BLaER1 treated with 17β-estradiol and CSF1 and Interleukin-3, amounts not matched to agents 10 nM and 100 nM (cell line): ENCODE measurements around the gene ST6GAL2.

Experiments used
- H3K27ac ChIP-seq, 11 experiments: shearing (Covaris generic); formaldehyde crosslinking; 2 replicates each; pipeline ENCODE4 v1.8.1; 2022
- H3K27me3 ChIP-seq, 11 experiments: shearing (Covaris generic); formaldehyde crosslinking; 2 replicates each; pipeline ENCODE4 v1.8.1; 2022
- H3K36me3 ChIP-seq, 11 experiments: shearing (Covaris generic); formaldehyde crosslinking; 2 replicates each; pipeline ENCODE4 v1.8.1; 2022
- H3K4me1 ChIP-seq, 10 experiments: shearing (Covaris generic); formaldehyde crosslinking; 2 replicates each; pipeline ENCODE4 v1.8.1; 2022
- H3K4me2 ChIP-seq, 11 experiments: shearing (Covaris generic); formaldehyde crosslinking; 2 replicates each; pipeline ENCODE4 v1.8.1; 2022
- H3K4me3 ChIP-seq, 10 experiments: shearing (Covaris generic); formaldehyde crosslinking; 2 replicates each; pipeline ENCODE4 v1.8.1; 2022
- H3K9ac ChIP-seq, 11 experiments: shearing (Covaris generic); formaldehyde crosslinking; 2 replicates each; pipeline ENCODE4 v1.8.1; 2022
- H3K9me3 ChIP-seq, 11 experiments: shearing (Covaris generic); formaldehyde crosslinking; replicated peaks in 1 of 11; 2 replicates each; pipeline ENCODE4 v1.8.1; 2022
- H4K20me1 ChIP-seq, 11 experiments: shearing (Covaris generic); formaldehyde crosslinking; 2 replicates each; pipeline ENCODE4 v1.8.1; 2022
- Cebpa-rat ChIP-seq, 11 experiments: shearing (Covaris generic); IDR thresholded peaks; 2 replicates each; pipeline ENCODE4 v1.8.1; 2022

ST6GAL2 gene

DNA sequence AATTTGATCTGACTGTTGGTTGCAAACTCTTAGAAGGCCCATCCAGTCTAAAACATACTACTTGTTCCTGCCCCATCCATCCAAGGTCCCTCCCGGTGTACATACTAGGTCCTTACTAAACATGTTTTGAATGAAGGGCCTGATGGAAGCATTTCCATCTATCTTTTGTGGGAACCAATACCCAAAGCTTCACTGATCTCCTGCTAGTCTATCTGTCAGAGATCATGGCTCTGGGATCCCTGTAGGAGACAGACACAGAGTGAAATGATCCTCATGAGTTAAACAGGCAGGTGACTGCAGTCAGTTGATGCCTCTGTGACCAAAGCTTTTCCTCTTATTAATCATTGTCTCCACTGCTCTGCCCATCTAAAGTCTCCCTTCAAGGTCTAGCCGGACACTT is 115.0 kb downstream of the ST6GAL2 start:
- Histone ChIP-seq H3K36me3 (no peaks in the 10 kb centered on the region), H3K4me3 (no peak overlapping the region), H4K20me1 (no peaks in the 10 kb centered on the region), H3K9me3 (no peaks in the 10 kb centered on the region), H3K27me3 (no peaks in the 10 kb centered on the region), H3K27ac (no peak overlapping the region), H3K4me2 (no peak overlapping the region), H3K9ac (no peak overlapping the region), H3K4me1 (peaks cover 0 to 15% (median 10%) of the 10 kb centered on the region in 10 experiments; a peak in 12 of 20 replicates)
- no peak for TF ChIP-seq Cebpa-rat (IDR thresholded peaks at IDR 0.05)

DNA sequence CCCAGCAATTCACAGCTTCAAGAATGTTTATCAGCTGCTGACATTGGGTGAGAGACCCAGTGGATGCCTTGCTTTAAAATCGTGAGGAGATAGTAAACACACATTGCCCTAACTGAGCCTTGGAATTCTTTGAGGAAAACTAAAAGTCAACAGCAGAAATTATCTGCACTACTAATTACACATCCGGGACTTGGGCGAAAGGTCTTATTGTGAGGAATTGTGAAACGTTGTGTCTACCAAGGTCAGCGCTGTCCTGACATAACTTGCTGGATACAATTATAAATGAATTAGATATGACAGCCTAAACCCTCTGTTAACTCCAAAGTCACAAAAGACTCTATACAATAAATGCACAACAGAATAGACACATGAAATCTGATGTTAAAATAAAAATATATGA is 121.4 kb downstream of the ST6GAL2 start:
- Histone ChIP-seq H3K4me1 (peaks cover 0 to 15% (median 10%) of the 10 kb centered on the region in 10 experiments; a peak in 12 of 20 replicates), H3K27ac (no peak overlapping the region), H3K27me3 (no peaks in the 10 kb centered on the region), H3K36me3 (no peaks in the 10 kb centered on the region), H3K9ac (no peak overlapping the region), H3K9me3 (peaks cover 0 to 8% (median 0%) of the 10 kb centered on the region in 11 experiments; a peak in 1 of 22 replicates), H3K4me3 (no peak overlapping the region), H4K20me1 (no peaks in the 10 kb centered on the region), H3K4me2 (no peak overlapping the region)
- TF ChIP-seq Cebpa-rat (IDR thresholded peaks at IDR 0.05), result no peak

DNA sequence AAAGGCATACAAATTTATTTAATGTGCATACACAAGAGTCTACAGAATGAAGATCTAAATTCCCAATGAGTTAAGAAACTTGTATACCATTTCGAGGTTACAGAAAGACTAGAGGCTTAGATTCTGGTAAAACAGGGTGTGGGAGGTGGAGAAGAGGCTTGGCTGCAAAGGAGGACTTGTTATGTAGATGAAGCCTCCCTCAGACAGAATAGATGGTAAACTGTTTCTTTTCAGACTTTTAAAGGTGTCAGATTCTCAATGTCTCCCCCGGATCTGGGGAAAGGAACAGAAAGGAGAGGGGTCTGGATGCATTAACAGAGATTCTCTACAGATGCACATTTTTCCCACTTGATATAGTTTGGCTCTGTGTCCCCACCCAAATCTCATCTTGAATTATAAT is 126.0 kb downstream of the ST6GAL2 start:
- Histone ChIP-seq H3K27ac (no peak overlapping the region), H4K20me1 (no peaks in the 10 kb centered on the region), H3K36me3 (no peaks in the 10 kb centered on the region), H3K4me2 (no peak overlapping the region), H3K9me3 (0 out of 22 replicates have a peak, but pooled peaks cover 0 to 4% (median 0%) of the 10 kb centered on the region in 11 experiments), H3K9ac (no peak overlapping the region), H3K4me1 (no peaks in the 10 kb centered on the region), H3K27me3 (no peaks in the 10 kb centered on the region), H3K4me3 (no peak overlapping the region)
- no peak for TF ChIP-seq Cebpa-rat (IDR thresholded peaks at IDR 0.05)

DNA sequence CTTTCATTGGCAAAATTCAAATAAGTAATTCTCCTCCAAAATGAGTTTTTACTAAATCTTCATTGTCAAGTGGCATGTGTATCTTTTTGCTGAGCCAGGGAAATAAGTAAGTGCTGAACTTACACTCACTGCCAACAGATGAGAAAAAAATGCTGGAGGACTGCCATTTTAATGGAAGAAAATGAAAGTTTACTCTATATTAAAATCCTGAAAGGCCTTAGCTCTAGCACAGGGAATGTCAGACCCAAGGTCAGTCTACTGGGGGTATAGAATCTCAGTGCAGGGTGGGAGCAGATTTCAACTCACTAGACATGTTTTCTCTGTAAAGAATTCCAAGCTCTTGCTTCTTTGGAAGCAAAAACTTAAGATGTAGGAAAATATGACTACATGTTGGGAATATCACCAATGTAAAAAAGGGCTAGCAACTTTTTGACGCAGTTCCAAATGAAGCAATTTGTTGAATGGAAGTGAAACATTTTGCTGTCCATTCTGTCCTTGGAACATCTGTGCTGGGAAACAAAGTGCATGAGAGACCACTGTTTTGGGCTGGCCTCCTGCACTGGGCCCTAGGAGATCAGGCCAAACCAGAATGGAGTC is 127.0 kb downstream of the ST6GAL2 start:
- TF ChIP-seq Cebpa-rat (IDR thresholded peaks at IDR 0.05), result no peak
- H3K4me3 ChIP-seq, result no peak overlapping the region
- no peaks in the 10 kb centered on the region for H4K20me1 ChIP-seq
- no peak overlapping the region for H3K27ac ChIP-seq
- H3K9me3 ChIP-seq, result 0 out of 22 replicates have a peak, but pooled peaks cover 0 to 4% (median 0%) of the 10 kb centered on the region in 11 experiments
- no peaks in the 10 kb centered on the region for H3K27me3 ChIP-seq
- no peak overlapping the region for H3K9ac ChIP-seq
- no peaks in the 10 kb centered on the region for H3K36me3 ChIP-seq
- no peak overlapping the region for H3K4me2 ChIP-seq
- H3K4me1 ChIP-seq, result no peaks in the 10 kb centered on the region
